HepG2 (cell line): ENCODE results near the gene CNTFR. TPM values are rescaled to one million over a fixed set of nuclear protein-coding genes. Genes with fewer than 3 reads are reported as not detected.

Experiments
- ARNT2 ChIP-seq: sonication (generic); formaldehyde crosslinking; IDR thresholded peaks from 2 replicates; pipeline ENCODE4 v1.8.0; 2022; ENCODE audit warnings: mild to moderate bottlenecking, low read depth, missing genetic modification reagents, moderate library complexity
- CREM ChIP-seq, 2 experiments: sonication (generic) in 1 of 2; formaldehyde crosslinking in 1 of 2; IDR thresholded peaks; 2 replicates each; pipeline versions ENCODE4 v1.4.0 to v1.6.1; 2016 to 2020; ENCODE audit warnings: antibody characterized with exemption in 1 of 2, mild to moderate bottlenecking in 1 of 2, missing genetic modification reagents in 1 of 2
- FOSL1 ChIP-seq: sonication (generic); formaldehyde crosslinking; IDR thresholded peaks from 2 replicates; pipeline ENCODE4 v1.9.0; 2021; ENCODE audit warnings: missing genetic modification reagents, borderline replicate concordance
- HDAC1 ChIP-seq: sonication (generic); formaldehyde crosslinking; IDR thresholded peaks from 2 replicates; pipeline ENCODE4 v1.5.1; 2020; ENCODE audit warnings: mild to moderate bottlenecking, missing genetic modification reagents
- JUN ChIP-seq: sonication (generic); formaldehyde crosslinking; IDR thresholded peaks from 2 replicates; pipeline ENCODE4 v1.4.0; 2020; ENCODE audit warnings: mild to moderate bottlenecking, missing genetic modification reagents
- KDM3A ChIP-seq: IDR thresholded peaks from 2 replicates; pipeline ENCODE4 v1.6.1; 2018; ENCODE audit warnings: low read depth, missing compliant biosample characterization
- KLF16 ChIP-seq, 2 experiments: sonication (generic) in 1 of 2; formaldehyde crosslinking in 1 of 2; IDR thresholded peaks; 2 replicates each; pipeline versions ENCODE4 v1.6.1 to v1.8.0; 2016 to 2023; ENCODE audit warnings: missing genetic modification reagents in 2 of 2, missing compliant biosample characterization in 1 of 2
- KMT2B ChIP-seq: IDR thresholded peaks from 2 replicates; pipeline ENCODE4 v1.6.1; 2016; ENCODE audit warnings: missing genetic modification reagents, missing compliant biosample characterization
- RBFOX2 ChIP-seq: fragments of 200-400 bp; formaldehyde crosslinking; IDR thresholded peaks from 2 replicates; pipeline ENCODE4 v1.6.1; 2017; ENCODE audit warnings: low read depth, mild to moderate bottlenecking, low read length
- SP1 ChIP-seq, 2 experiments: fragments of 450-650 bp in 1 of 2; sonication (generic) in 1 of 2; formaldehyde crosslinking in 1 of 2; IDR thresholded peaks; 2 replicates each; pipeline versions ENCODE4 v1.4.0 to v1.6.1; 2016 to 2020; ENCODE audit warnings: missing genetic modification reagents in 1 of 2
- SP4 ChIP-seq: sonication (generic); formaldehyde crosslinking; IDR thresholded peaks from 2 replicates; pipeline ENCODE4 v1.8.1; 2023; ENCODE audit warnings: mild to moderate bottlenecking, missing genetic modification reagents
- SPEN ChIP-seq: sonication (generic); formaldehyde crosslinking; IDR thresholded peaks from 2 replicates; pipeline ENCODE4 v1.5.1; 2020; ENCODE audit warnings: low read depth, mild to moderate bottlenecking, missing genetic modification reagents
- TEF ChIP-seq: sonication (generic); formaldehyde crosslinking; IDR thresholded peaks from 2 replicates; pipeline ENCODE4 v1.5.0; 2020; ENCODE audit warnings: missing genetic modification reagents
- ZBTB1 ChIP-seq: sonication (generic); formaldehyde crosslinking; IDR thresholded peaks from 2 replicates; pipeline ENCODE4 v1.4.0; 2020; ENCODE audit warnings: missing genetic modification reagents, borderline replicate concordance
- ZMYM4 ChIP-seq: sonication (generic); formaldehyde crosslinking; IDR thresholded peaks from 2 replicates; pipeline ENCODE4 v1.8.1; 2023; ENCODE audit warnings: mild to moderate bottlenecking, missing genetic modification reagents
- ZNF124 ChIP-seq: sonication (generic); formaldehyde crosslinking; IDR thresholded peaks from 2 replicates; pipeline ENCODE4 v1.4.0; 2020; ENCODE audit warnings: missing genetic modification reagents
- ZNF317 ChIP-seq: sonication (generic); formaldehyde crosslinking; IDR thresholded peaks from 2 replicates; pipeline ENCODE4 v1.5.0; 2020; ENCODE audit warnings: mild to moderate bottlenecking, missing genetic modification reagents
- ZNF513 ChIP-seq: sonication (generic); formaldehyde crosslinking; conservative IDR thresholded peaks from 2 replicates; pipeline ENCODE4 v1.5.0; 2020; ENCODE audit warnings: missing genetic modification reagents
- ZNF556 ChIP-seq: sonication (generic); formaldehyde crosslinking; IDR thresholded peaks from 2 replicates; pipeline ENCODE4 v1.4.0; 2020; ENCODE audit warnings: mild to moderate bottlenecking, missing genetic modification reagents, borderline replicate concordance
- ZNF574 ChIP-seq: sonication (generic); formaldehyde crosslinking; IDR thresholded peaks from 2 replicates; pipeline ENCODE4 v1.4.0; 2020; ENCODE audit warnings: missing genetic modification reagents
- ZNF607 ChIP-seq: sonication (generic); formaldehyde crosslinking; IDR thresholded peaks from 2 replicates; pipeline ENCODE4 v1.5.1; 2020; ENCODE audit warnings: missing genetic modification reagents, mild to moderate bottlenecking, borderline replicate concordance
- ZNF841 ChIP-seq: sonication (generic); formaldehyde crosslinking; IDR thresholded peaks from 2 replicates; pipeline ENCODE4 v1.8.1; 2023; ENCODE audit warnings: missing genetic modification reagents, borderline replicate concordance
- polyA plus RNA-seq, 8 experiments: library from polyadenylated mRNA; depleted of rRNA in 3 of 8; stranded (reverse) in 7 of 8; unstranded in 1 of 8; fragments of >200 nt; fragmentation: Illumina TruSeq in 4 of 8; extraction: Trizol in 4 of 8; gene quantifications; 2 replicates each; pipeline versions ENCODE4 v1.2.1 to v1.2.3, GENCODE V29; 2011 to 2016; ENCODE audit warnings: low read depth in 4 of 8, missing spikeins in 1 of 8, mixed read lengths in 1 of 8; ENCODE audit not compliant: insufficient read depth in 1 of 8
- total RNA-seq, 5 experiments: library from RNA; depleted of rRNA; stranded (reverse); fragments of >200 nt; fragmentation: Illumina TruSeq; extraction: Trizol; gene quantifications; 2 replicates each; pipeline ENCODE4 v1.2.3, GENCODE V29; 2016; ENCODE audit warnings: low read depth in 1 of 5

Gene CNTFR
- total and polyA plus RNA-seq, 2 of the 13 experiments (the other 11 are each of a cell fraction or from before 2014, with no cell fraction given) = not detected

GRCh38 chr9:34620061-34620994 is 30.8 kb upstream of the CNTFR start, which contains the start of gene DCTN3 (continued):
- TF ChIP-seq ZNF607 (peak; percentile 57; the same call in 1 of the 2 replicates), ZNF574 (CRISPR knock-in tag) (peak; percentile 67), FOSL1 (no peak), KDM3A (CRISPR knock-in tag) (no peak), JUN (no peak), SP4 (CRISPR knock-in tag) (peak; percentile 53; the same call in 1 of the 2 replicates), CREM (IDR thresholded peaks at IDR 0.05) (peak; percentile 94), CREM (CRISPR knock-in tag; IDR thresholded peaks at IDR 0.05) (no peak), RBFOX2 (0 out of 2 replicates have a peak, but pooled peaks have one; percentile 55), TEF (no peak), HDAC1 (CRISPR knock-in tag) (peak; percentile 56; the same call in 1 of the 2 replicates), ZNF317 (0 out of 2 replicates have a peak, but pooled peaks have one; percentile 31), SPEN (peak; percentile 80), ZBTB1 (CRISPR knock-in tag) (no peak), SP1 (IDR thresholded peaks at IDR 0.05) (no peak), SP1 (CRISPR knock-in tag; IDR thresholded peaks at IDR 0.05) (0 out of 2 replicates have a peak, but pooled peaks have one; percentile 28), ZNF841 (CRISPR knock-in tag) (no peak), ZMYM4 (CRISPR knock-in tag) (peak; percentile 65), KMT2B (CRISPR knock-in tag) (peak; percentile 72), KLF16 (CRISPR knock-in tag; IDR thresholded peaks at IDR 0.05) (0 out of 4 replicates have a peak, but pooled peaks of 1 of the 2 experiments have one; percentile 39), ZNF513 (CRISPR knock-in tag) (no peak), ZNF556 (no peak), ARNT2 (CRISPR knock-in tag) (no peak), ZNF124 (CRISPR knock-in tag) (0 out of 2 replicates have a peak, but pooled peaks have one; percentile 25)
